ENCODE measurements around the gene PRSS3. TPM values are rescaled to one million over a fixed set of nuclear protein-coding genes. Genes with fewer than 3 reads are reported as not detected.

Gene PRSS3
- total RNA-seq (2022; extraction: Qiagen RNA extraction; ENCODE audit: low read depth), result 12.8 to 18.7 TPM (median 14.2 TPM) in 5 replicates

DNA sequence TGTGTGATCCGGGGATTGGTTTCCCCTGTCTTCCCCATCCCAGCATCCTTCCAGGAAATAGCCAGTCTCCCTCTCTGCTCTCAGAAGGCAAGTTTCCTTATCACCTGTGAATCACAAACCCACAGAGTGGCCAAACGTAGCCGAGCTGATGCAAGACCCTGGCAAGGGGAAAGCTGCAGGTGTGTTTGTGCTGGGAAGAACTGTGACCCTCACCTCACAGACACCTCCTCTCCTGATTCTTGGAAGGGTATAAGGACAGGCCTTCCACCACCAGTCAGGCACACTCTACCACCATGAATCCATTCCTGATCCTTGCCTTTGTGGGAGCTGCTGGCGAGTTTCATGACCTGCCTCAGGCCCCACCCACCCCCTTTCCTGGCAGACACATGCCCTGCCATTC, at the start of gene PRSS3:
Gene PRSS3 (plus strand): TSS at position 281 of the 400 bp plus-strand sequence. CDS start 13 bp downstream, at position 294.

DNA sequence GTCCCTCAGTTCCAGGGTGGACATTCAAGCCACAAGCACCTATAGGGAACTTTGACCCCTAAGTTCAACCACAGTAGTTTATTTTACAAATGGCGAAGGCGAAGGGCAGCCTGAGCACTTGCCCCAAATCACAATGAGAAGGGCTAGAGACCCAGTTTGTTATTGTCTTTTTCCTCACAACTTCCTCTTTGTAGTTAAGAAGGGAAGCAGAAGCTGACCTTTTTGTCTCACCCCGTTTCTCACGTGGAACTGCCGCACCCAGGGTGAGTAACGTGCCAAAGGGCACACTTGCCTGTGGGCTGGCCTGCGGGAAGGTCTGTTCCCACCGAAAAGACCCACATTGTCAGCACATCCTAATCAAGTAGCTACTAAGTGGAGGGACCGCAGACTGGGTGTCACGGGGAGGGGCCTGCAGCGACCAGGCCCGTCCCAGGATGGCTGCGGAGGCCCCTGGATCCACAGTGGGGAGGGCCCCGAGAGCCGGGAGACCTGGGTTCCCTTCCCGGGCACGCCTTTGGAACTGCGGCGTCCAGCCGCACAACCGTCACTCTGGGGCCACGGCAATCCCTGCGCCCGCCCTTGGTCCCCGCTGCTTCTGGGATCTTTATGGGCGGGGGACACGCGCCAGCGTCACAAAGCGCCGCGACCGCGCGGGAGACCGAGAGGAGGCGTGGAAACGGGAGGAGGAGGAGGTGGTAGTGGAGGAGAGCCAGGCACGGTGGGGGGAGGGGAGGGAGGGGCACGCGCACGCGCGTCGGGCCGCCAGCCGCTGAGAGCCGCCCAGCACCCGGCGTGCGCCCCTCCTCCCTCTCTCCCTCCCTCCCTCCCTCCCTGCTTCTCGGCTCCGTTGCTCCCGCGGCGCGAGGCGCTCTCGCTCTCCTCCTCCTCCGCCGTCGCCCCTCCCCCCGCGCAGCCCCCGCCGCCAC, 21.2 kb downstream of the PRSS3 start, which contains the start of gene UBE2R2:
Gene UBE2R2 (plus strand): TSS at position 834 of the 926 bp plus-strand sequence. CDS start 598 bp downstream, outside the sequence.

Other genes starting within 250 kb of the PRSS3 start
- gene UBE2R2, start 21.6 kb downstream of the PRSS3 start, total RNA-seq (2022; extraction: Qiagen RNA extraction; ENCODE audit: low read depth), result 40.5 to 48.0 TPM (median 45.7 TPM) in 5 replicates